ENCODE data around the gene EPB41L4B. TPM values are rescaled to one million over a fixed set of nuclear protein-coding genes. Genes with fewer than 3 reads are reported as not detected.

The EPB41L4B gene
- total RNA-seq, 1 experiment from 2014 or later, result 20.2 TPM

DNA sequence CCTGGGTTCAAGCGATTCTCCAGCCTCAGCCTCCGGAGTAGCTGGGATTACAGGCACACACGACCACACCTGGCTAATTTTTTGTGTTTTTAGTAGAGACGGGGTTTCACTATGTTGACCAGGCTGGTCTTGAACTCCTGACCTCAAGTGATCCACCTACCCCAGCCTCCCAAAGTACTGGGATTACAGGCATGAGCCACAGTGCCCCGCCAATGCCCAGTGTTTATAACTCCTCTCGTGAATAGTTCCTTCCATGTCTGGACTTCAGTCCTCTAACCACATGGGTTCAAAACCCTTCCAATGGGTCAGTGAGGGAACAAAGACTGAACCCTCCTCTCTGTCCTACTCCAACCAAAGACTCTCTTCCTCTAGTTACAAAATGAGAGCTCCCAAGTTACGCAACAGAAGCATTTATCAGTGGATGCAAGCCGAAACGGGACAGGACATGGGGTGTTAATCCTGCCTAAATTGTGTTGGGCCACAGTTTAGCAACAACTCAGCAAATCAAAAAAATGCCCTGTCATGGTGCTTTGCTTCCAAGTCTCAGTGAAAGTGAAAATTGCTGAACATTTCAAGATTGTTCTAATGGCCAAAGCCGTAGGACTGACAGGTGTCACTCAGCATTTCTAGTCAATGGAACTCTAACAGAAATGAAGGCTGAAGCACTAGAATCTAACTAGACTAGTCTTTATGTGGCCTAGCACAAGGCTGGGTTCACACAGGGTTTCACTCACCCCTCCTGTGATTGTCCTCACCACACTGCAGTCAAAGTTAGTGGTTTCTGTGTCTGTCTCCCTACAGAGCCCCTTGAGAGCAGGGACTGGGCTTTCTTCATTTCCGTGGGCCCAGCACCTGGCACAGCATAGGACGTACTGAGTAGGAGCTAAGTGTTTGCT, 197.9 kb downstream of the EPB41L4B start:
- Mint-ChIP-seq H3K4me3 (ENCODE audit: unreplicated experiment) (no peak overlapping the region), H3K36me3 (ENCODE audit: insufficient read depth, unreplicated experiment) (peaks cover 6% of the 10 kb centered on the region), H3K4me1 (ENCODE audit: insufficient read depth, unreplicated experiment) (peaks cover 7% of the 10 kb centered on the region), H3K27ac (ENCODE audit: low read depth, unreplicated experiment) (no peak overlapping the region), H3K9me3 (ENCODE audit: unreplicated experiment) (no peaks in the 10 kb centered on the region), H3K27me3 (ENCODE audit: insufficient read depth, unreplicated experiment) (no peaks in the 10 kb centered on the region)
- BruUV-seq (replicated peaks), result no TSS peak
- ChIA-PET POLR2A (no interaction called here), CTCF (no interaction called here)
- intact Hi-C loops (cut with micrococcal nuclease), result no loop called here
- no peak for DNase-seq (ENCODE audit: unreplicated experiment)
- TF ChIP-seq, protein P1, sequence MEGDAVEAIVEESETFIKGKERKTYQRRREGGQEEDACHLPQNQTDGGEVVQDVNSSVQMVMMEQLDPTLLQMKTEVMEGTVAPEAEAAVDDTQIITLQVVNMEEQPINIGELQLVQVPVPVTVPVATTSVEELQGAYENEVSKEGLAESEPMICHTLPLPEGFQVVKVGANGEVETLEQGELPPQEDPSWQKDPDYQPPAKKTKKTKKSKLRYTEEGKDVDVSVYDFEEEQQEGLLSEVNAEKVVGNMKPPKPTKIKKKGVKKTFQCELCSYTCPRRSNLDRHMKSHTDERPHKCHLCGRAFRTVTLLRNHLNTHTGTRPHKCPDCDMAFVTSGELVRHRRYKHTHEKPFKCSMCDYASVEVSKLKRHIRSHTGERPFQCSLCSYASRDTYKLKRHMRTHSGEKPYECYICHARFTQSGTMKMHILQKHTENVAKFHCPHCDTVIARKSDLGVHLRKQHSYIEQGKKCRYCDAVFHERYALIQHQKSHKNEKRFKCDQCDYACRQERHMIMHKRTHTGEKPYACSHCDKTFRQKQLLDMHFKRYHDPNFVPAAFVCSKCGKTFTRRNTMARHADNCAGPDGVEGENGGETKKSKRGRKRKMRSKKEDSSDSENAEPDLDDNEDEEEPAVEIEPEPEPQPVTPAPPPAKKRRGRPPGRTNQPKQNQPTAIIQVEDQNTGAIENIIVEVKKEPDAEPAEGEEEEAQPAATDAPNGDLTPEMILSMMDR (IDR thresholded peaks at IDR 0.05; ENCODE audit: unreplicated experiment), result no peak

Other genes starting within 250 kb of the EPB41L4B start
- gene TMEM245, start 201.1 kb downstream of the EPB41L4B start, total RNA-seq (2022), result 35.0 and 43.8 TPM in 2 replicates
- gene FRRS1L, start 153.8 kb downstream of the EPB41L4B start, total RNA-seq (2022), result not detected in 2 replicates
- 6.3 and 6.9 TPM in 2 replicates for gene PTPN3, start 177.2 kb upstream of the EPB41L4B start, total RNA-seq (2022)

Measured in MCF 10A (cell line).